Suprapubic skin (tissue), 3 donors: ENCODE measurements around the gene VWF.

Source experiments
- CTCF ChIP-seq, 2 donors: fragments of 200-600 bp in 1 of 2; fragments of 450-650 bp in 1 of 2; sonication (generic) in 1 of 2; IDR thresholded peaks; one replicate each; pipeline ENCODE4 v1.5.1; 2016 to 2019; ENCODE audit warnings: antibody characterized with exemption in 2 of 2, mild to moderate bottlenecking in 1 of 2, moderate library complexity in 1 of 2
- EP300 ChIP-seq: sonication (generic); formaldehyde crosslinking; IDR thresholded peaks from one replicate; pipeline ENCODE4 v1.6.1; 2017; ENCODE audit warnings: antibody characterized with exemption
- POLR2A ChIP-seq, 2 donors: fragments of 450-650 bp; IDR thresholded peaks; one replicate each; pipeline ENCODE4 v1.6.1; 2017; ENCODE audit warnings: antibody characterized with exemption in 2 of 2, mild to moderate bottlenecking in 2 of 2, moderate library complexity in 2 of 2

GRCh38 chr12:5908251-5908650 is 216.2 kb downstream of the VWF start:
- TF ChIP-seq CTCF (IDR thresholded peaks at IDR 0.05), result no peak
- TF ChIP-seq POLR2A (IDR thresholded peaks at IDR 0.05), result no peak
- TF ChIP-seq EP300, result no peak
